ENCODE data around the gene PSMB9. TPM values are rescaled to one million over a fixed set of nuclear protein-coding genes. Genes with fewer than 3 reads are reported as not detected.
A peak's percentile ranks its signal among the peaks of the same experiment; 100 is the strongest.
"Not testable (repeated sequence)": the region's sequence is repeated elsewhere in the genome, so short reads cannot be mapped to it uniquely, and the experiment has no call there.

The PSMB9 gene
- polyA plus RNA-seq, 1 experiment = 34.8 TPM

DNA sequence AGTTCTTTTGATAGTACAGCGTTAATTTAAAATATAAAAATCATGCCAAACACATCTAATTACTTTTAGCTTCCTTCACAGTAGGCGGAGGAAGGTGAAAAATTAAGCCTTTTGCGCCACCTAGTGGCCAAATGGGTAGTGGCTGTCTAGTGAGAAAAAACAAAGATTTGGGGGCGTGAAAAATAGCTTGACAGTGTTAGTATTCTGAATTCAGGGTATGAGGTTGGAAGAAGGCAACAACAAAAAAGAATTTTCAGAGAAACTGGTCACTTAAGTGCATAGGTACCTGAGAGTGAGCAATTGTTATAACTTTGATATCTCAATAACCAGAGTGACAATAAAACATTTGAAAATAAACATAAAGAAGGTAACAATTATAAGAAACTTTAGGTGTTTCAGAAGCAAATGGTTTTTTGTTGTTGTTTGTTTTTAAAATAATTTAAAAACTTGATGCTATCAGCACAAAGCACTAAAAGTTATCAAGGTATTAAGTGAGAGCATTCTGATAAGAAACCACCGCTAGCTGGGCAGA, 14.3 kb downstream of the PSMB9 start:
- TF ChIP-seq, protein P1, sequence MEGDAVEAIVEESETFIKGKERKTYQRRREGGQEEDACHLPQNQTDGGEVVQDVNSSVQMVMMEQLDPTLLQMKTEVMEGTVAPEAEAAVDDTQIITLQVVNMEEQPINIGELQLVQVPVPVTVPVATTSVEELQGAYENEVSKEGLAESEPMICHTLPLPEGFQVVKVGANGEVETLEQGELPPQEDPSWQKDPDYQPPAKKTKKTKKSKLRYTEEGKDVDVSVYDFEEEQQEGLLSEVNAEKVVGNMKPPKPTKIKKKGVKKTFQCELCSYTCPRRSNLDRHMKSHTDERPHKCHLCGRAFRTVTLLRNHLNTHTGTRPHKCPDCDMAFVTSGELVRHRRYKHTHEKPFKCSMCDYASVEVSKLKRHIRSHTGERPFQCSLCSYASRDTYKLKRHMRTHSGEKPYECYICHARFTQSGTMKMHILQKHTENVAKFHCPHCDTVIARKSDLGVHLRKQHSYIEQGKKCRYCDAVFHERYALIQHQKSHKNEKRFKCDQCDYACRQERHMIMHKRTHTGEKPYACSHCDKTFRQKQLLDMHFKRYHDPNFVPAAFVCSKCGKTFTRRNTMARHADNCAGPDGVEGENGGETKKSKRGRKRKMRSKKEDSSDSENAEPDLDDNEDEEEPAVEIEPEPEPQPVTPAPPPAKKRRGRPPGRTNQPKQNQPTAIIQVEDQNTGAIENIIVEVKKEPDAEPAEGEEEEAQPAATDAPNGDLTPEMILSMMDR (IDR thresholded peaks at IDR 0.05; ENCODE audit: low read depth, low read length) = peak; percentile 89
- ChIA-PET CTCF (interaction anchor here (0.5 to 6.7 kb wide), 69 partner anchors 10 to 1185 kb away, joined by 3 to 271 read pairs (median 6); partner anchors contain the start of genes BRD2, HLA-DMA, HLA-DPA1 and PSMB8), POLR2A (interaction anchor here (1.1 to 1.3 kb wide), 2 partner anchors 30 to 104 kb away, joined by 5 to 8 read pairs; partner anchors contain the start of gene TAP2)
- no peak overlapping the region for H3K4me3 ChIP-seq (ENCODE audit: low read depth, low read length)
- peaks cover 20% of the 10 kb centered on the region for H3K27me3 ChIP-seq (ENCODE audit: control insufficient read depth, insufficient read depth, low read length)
- no peak for DNase-seq (ENCODE audit: low read depth, low spot score)
- no peak overlapping the region for H3K27ac ChIP-seq (ENCODE audit: low read depth, low read length)
- H3K9me3 ChIP-seq (ENCODE audit: control insufficient read depth, insufficient read depth, low read length) = no peaks in the 10 kb centered on the region

DNA sequence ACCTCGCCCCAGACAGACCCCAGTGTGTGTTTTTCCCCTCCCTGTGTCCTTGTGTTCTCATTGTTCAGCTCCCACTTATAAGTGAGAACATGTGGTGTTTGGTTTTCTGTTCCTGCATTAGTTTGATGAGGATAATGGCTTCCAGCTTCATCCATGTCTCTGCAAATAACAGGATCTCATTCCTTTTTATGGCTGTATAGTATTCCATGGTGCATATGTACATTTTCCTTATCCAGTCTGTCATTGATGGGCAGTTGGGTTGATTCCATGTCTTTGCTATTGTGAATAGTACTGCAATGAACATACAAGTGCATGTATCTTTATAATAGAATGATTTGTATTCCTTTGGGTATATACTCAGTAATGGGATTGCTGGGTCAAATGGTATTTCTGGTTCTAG, 20.0 kb downstream of the PSMB9 start:
- DNase-seq (ENCODE audit: low read depth, low spot score); H3K9me3 ChIP-seq (ENCODE audit: control insufficient read depth, insufficient read depth, low read length); H3K27ac ChIP-seq (ENCODE audit: low read depth, low read length); H3K4me3 ChIP-seq (ENCODE audit: low read depth, low read length): not testable (repeated sequence)
- peaks cover 16% of the 10 kb centered on the region for H3K27me3 ChIP-seq (ENCODE audit: control insufficient read depth, insufficient read depth, low read length)
- CTCF ChIA-PET = interaction anchor here (1.4 to 2.5 kb wide), 4 partner anchors 13 to 79 kb away, joined by 4 to 11 read pairs (median 8); partner anchors contain the start of genes HLA-DMA and TAP2
- POLR2A ChIA-PET = interaction anchor here (0.5 kb wide), 1 partner anchor 1474 kb away, joined by 5 read pairs; no protein-coding TSS in a partner anchor

DNA sequence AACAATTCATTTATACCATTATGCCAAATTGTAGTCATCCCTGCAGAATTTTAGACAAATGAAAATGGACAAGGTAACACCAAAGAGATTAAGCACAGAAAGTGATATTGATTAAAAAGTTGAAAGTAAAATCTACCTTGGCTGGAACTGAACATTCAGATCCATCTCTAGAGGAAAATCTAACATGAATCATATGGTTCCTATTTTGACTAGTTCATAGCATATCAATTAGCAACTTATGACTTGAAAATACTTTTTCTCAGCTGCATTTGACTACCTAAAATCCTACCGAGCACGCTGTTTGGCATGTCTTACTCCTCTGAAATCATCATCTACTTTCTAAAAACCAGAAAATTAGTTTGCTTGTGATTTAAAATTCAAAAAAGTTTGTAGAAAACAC, 22.6 kb downstream of the PSMB9 start:
- ChIA-PET CTCF (interaction anchor here (0.6 to 5.1 kb wide), 7 partner anchors 8 to 371 kb away, joined by 3 to 59 read pairs (median 9); partner anchors contain the start of gene TAP2), POLR2A (interaction anchor here (0.8 kb wide), 1 partner anchor 95 kb away, joined by 3 read pairs; no protein-coding TSS in a partner anchor)
- Histone ChIP-seq H3K27ac (ENCODE audit: low read depth, low read length) (no peak overlapping the region), H3K27me3 (ENCODE audit: control insufficient read depth, insufficient read depth, low read length) (peaks cover 27% of the 10 kb centered on the region), H3K9me3 (ENCODE audit: control insufficient read depth, insufficient read depth, low read length) (peaks cover 4% of the 10 kb centered on the region; the same call in 1 of the 2 replicates), H3K4me3 (ENCODE audit: low read depth, low read length) (no peak overlapping the region)
- TF ChIP-seq, protein P1 (IDR thresholded peaks at IDR 0.05; ENCODE audit: low read depth, low read length) = no peak
- no peak for DNase-seq (ENCODE audit: low read depth, low spot score)

DNA sequence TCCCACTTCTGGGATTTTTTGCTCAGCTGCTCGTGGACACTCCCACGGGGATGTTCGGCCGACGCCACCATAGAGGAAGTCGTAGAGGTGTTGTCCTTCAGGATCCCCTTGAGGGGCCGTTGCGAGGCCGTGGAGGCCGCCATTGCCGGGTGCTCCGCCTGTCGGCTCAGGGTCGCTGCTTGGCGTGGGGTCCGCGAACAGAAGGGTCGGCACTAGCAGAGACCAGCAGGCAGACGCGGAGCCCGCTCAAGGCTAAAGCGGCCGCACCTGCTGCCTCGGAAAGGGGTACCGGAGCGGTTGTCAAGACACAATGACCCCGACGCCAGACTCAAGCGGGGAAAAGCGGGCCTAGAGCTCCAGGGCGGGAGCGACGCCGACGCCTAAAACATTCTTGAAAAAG, 25.7 kb downstream of the PSMB9 start:
- Histone ChIP-seq H3K4me3 (ENCODE audit: low read depth, low read length) (no peak overlapping the region), H3K27me3 (ENCODE audit: control insufficient read depth, insufficient read depth, low read length) (peaks cover 27% of the 10 kb centered on the region), H3K9me3 (ENCODE audit: control insufficient read depth, insufficient read depth, low read length) (peaks cover 4% of the 10 kb centered on the region; the same call in 1 of the 2 replicates), H3K27ac (ENCODE audit: low read depth, low read length) (no peak overlapping the region)
- ChIA-PET CTCF (interaction anchor here (4.8 to 5.1 kb wide), 2 partner anchors 12 to 105 kb away, joined by 31 to 59 read pairs; no protein-coding TSS in a partner anchor), POLR2A (interaction anchor here (0.7 kb wide), 1 partner anchor 92 kb away, joined by 3 read pairs; no protein-coding TSS in a partner anchor)
- no peak for DNase-seq (ENCODE audit: low read depth, low spot score)
- TF ChIP-seq, protein P1 (IDR thresholded peaks at IDR 0.05; ENCODE audit: low read depth, low read length) = no peak

DNA sequence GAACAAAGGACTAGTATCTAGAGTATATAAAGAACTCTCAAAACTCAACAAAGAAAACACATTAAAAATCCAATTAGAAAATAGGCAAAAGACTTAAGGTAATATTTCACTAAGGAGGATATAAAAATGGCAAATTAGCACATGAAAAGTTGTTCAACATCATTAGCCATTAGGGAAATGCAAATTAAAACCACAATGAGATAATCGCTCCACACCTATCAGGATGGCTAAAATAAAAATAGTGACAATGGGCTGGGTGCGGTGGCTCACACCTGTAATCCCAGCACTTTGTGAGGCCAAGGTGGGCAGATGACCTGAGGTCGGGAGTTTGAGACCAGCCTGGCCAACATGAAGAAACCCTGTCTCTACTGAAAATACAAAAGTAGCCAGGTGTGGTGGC, 27.0 kb downstream of the PSMB9 start:
- H3K4me3 ChIP-seq (ENCODE audit: low read depth, low read length); H3K27ac ChIP-seq (ENCODE audit: low read depth, low read length); H3K9me3 ChIP-seq (ENCODE audit: control insufficient read depth, insufficient read depth, low read length); DNase-seq (ENCODE audit: low read depth, low spot score); POLR2A ChIA-PET: not testable (repeated sequence)
- H3K27me3 ChIP-seq (ENCODE audit: control insufficient read depth, insufficient read depth, low read length) = peaks cover 23% of the 10 kb centered on the region
- CTCF ChIA-PET = interaction anchor here (0.6 to 5.1 kb wide), 6 partner anchors 9 to 133 kb away, joined by 3 to 59 read pairs (median 6); partner anchors contain the start of gene TAP2

DNA sequence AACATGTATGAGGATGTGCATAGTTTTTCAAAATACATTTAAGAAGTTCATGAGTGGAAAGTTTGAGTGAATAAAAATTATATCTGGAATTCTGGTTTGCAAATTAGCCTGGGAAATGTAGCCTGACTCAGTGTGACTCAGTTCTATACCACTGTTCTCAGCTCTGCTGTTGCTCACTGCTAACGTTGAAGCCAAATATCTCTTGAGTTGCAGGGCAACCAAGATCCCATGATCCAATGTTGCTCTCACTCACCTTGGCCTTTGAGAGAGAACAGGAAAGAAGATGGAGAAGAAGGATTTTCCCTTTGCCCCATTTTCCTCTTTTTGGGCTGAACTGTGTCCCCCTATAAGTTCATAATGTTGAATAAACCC, 28.9 kb downstream of the PSMB9 start:
- CTCF ChIA-PET = interaction anchor here (1.1 to 7.1 kb wide), 7 partner anchors 11 to 101 kb away, joined by 3 to 72 read pairs (median 7); partner anchors contain the start of gene HLA-DMA
- no peak overlapping the region for H3K4me3 ChIP-seq (ENCODE audit: low read depth, low read length)
- peaks cover 4% of the 10 kb centered on the region; the same call in 1 of the 2 replicates for H3K9me3 ChIP-seq (ENCODE audit: control insufficient read depth, insufficient read depth, low read length)
- POLR2A ChIA-PET = no interaction called here
- H3K27me3 ChIP-seq (ENCODE audit: control insufficient read depth, insufficient read depth, low read length) = peaks cover 16% of the 10 kb centered on the region
- DNase-seq (ENCODE audit: low read depth, low spot score) = no peak
- H3K27ac ChIP-seq (ENCODE audit: low read depth, low read length) = no peak overlapping the region
- TF ChIP-seq, protein P1 (IDR thresholded peaks at IDR 0.05; ENCODE audit: low read depth, low read length) = no peak
